ENCODE data around the gene TMEM61.

- TF ChIP-seq, protein P1, sequence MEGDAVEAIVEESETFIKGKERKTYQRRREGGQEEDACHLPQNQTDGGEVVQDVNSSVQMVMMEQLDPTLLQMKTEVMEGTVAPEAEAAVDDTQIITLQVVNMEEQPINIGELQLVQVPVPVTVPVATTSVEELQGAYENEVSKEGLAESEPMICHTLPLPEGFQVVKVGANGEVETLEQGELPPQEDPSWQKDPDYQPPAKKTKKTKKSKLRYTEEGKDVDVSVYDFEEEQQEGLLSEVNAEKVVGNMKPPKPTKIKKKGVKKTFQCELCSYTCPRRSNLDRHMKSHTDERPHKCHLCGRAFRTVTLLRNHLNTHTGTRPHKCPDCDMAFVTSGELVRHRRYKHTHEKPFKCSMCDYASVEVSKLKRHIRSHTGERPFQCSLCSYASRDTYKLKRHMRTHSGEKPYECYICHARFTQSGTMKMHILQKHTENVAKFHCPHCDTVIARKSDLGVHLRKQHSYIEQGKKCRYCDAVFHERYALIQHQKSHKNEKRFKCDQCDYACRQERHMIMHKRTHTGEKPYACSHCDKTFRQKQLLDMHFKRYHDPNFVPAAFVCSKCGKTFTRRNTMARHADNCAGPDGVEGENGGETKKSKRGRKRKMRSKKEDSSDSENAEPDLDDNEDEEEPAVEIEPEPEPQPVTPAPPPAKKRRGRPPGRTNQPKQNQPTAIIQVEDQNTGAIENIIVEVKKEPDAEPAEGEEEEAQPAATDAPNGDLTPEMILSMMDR (IDR thresholded peaks at IDR 0.05) = no peak
- TF ChIP-seq POLR2A (IDR thresholded peaks at IDR 0.05) = no peak
Measured at GRCh38 chr1:54993140-54993539, 12.7 kb downstream of the TMEM61 start.

Measured in lower leg skin (tissue), 3 donors.